GM18951 (cell line): Measurements from ENCODE around the gene CLSTN2.

Experiments used
- POLR2A ChIP-seq: IDR thresholded peaks from 4 replicates; pipeline ENCODE4 v1.6.1; 2011; ENCODE audit warnings: mild to moderate bottlenecking; ENCODE audit not compliant: insufficient read length, insufficient read depth; ENCODE audit errors: extremely low read depth
- in situ Hi-C: fragments of 300-500 bp; cut with MboI; formaldehyde crosslinking; loops from one replicate; pipeline ENCODE4 v1.12.0; 2022; ENCODE audit warnings: low sequenced_read_pairs, mixed read lengths, inconsistent platforms; ENCODE audit not compliant: unreplicated experiment

CLSTN2 gene

DNA sequence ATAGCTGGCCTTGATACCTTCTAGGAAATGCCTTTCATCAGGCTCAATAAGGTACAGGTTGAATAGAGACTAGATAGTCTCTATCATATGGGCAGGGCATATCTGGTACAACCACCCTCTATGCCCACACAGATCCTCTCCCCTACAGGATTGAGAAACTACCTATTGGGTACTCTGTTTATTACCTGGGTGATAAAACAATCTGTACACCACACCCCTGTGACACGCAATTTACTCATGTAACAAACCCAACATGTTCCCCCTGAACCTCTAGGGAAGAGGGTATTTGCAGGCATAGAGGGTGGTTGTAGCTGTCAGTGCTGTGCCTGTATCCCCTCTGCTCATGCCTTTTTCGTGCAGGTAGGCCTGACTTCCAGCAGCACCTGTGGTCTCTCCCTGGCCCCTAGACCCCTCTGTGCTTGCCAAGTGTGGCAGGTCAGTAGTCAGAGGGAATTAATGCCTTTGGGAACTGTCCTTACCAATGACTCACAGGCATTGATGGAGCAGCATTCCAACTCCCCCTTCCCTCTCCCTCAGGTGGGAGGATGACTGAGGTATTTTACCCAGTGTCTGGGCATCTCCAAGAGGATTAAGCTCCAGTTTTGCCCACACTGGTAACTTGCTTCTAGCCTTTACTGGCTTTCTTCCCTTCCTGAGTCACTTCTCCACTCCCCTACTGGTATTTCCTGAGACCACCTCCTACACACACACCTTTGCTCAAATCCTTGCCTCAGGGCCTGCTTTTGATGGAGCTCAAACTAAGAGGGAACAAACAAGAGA lies 18.3 kb downstream of the CLSTN2 start:
- in situ Hi-C loops, result no loop called here

DNA sequence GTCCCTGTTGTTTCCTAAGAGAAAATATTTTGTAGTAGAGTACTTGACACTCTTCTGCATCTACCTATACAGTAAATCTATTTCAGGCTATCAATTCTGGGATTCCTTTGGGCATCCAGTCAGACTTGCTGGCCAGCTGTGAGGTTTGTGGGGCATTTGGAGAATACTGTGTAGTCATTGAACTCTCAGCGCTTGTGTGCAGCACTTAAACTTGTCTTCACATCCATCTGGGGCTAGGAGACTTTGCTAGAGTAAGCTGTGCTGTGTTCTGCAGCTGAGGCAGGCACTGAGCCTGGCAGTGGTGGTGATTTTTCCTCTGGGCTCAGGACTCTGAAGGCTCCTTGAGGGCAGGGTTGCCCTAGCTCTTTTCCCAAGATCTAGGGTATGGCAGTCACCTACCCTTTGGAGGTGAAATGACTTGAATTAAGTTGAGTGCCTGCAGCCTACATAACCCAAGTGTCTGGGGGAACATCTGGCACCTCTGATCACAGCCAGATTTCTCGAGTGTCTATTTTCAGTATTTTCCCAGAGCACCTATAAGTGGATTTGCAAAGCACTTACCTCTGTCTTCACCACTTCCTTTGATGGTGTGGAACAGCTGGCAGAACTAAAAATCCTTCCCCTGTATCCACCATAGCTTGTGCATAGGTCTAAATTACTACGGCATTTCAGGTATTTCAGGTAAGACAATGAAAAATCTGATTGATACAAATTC lies 19.3 kb downstream of the CLSTN2 start:
- TF ChIP-seq POLR2A, result no peak
- in situ Hi-C loops, result no loop called here

More for the DNA sequence above, 18.3 kb downstream of the CLSTN2 start:
- no peak for TF ChIP-seq POLR2A

- in situ Hi-C loops, result no loop called here
Observed at GRCh38 chr3:139957844-139958243, 22.9 kb downstream of the CLSTN2 start.

DNA sequence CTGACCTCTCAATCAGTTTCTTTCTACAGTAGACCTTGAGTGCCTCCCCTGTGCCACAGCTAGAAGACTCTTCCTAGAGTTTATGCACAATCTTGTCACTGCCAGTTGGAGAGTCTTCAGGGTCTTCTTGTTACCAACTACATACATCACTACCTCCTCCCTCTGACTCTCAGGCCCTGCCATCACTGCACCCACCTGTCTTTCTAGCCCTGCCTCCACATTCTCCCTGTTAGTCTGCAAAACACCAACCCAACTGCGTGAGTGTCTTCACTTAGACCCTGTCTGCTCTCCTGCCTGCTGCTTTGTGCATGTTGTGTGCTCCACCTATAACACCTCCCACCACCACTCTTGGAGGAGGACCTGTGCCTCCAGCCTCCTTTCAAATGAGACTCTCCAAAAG lies 34.4 kb downstream of the CLSTN2 start:
- in situ Hi-C loops, result no loop called here
- no peak for TF ChIP-seq POLR2A

More at GRCh38 chr3:139957844-139958243, 22.9 kb downstream of the CLSTN2 start:
- no peak for TF ChIP-seq POLR2A

- TF ChIP-seq POLR2A, result no peak
- in situ Hi-C loops, result no loop called here
Observed at GRCh38 chr3:139970526-139970925, 35.5 kb downstream of the CLSTN2 start.

DNA sequence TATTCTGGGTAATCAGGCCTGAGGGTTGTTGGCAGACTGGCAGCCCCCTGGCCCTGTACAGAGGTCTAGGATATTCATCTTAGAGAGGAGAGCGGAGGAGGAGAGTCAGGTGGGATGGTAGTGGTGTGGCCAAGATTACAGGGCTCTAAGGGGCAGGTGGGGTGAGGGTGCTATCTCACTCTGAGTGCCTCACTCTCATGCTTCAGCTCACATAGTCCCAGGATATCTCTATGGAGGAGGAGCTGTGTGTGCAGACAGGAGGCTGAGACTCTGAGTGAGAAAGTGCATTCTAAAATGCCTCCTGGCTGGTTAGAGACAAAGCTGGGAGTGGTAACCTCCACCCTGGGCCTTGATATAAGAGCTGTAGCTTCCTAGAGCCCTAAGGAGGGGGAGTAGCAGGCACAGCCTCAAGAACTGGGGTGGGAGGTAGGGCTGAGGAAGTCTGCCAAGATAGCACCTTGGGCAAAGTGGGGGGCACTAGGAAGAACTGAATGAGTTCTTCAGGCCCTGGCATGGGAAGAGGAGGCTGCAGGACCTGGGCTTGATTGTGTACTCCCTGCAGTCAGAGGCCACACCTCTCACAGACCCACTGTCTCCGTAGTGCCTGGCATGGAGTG lies 39.9 kb downstream of the CLSTN2 start:
- TF ChIP-seq POLR2A, result no peak
- in situ Hi-C loops, result no loop called here

DNA sequence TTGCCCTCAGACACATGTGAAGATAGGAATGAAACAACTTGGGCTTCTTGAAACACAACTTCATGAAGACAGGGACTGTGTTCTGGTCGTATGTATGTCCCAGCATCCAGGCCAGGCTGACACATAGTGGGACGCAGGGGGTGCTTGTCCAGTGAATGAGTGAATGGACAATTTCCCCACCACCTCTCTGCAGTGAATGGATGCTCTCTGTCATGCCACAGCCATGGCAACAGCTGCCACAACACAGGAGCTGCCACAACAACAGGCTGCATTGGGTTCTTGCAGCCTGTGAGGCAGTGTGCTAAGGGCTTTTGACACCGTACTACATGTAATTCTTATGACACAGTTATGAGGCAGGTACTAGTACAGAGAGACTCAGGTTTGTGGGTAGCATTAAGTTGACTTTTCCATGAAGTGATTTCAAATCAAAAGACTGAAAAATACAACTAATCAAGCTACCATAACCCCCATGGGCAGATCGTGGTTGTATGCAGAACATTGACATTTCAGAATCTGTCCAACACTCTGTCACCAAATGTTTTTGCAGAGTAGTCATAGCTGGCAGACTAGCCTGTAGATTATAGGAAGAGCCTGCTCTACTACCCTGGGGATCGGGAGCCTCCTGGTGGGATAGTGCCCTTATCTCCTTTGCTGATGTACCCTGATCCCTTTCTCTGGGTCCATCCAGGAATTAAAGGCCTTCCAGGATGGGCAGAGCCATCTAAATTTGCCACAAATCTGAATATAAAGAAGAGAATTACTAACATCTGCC lies 40.8 kb downstream of the CLSTN2 start:
- in situ Hi-C loops, result no loop called here
- no peak for TF ChIP-seq POLR2A

DNA sequence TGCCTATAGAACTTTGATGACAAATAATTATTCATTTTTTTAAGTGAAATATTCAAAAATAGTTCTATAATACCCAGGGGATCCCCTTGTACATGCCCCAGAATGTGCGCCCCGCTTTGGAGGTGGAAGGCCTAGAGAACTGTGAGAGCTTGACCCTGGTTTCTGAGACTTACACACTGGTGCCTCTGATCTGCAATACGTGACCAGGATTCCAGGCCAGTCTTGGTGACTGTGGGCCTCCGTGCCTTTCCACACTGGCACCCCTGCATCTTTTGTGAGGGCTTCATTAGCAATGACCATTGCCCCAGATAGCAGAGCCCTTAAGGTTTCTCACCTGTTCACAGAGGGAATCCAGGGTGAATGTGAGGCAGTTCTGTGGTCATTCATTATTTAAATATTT lies 44.0 kb downstream of the CLSTN2 start:
- TF ChIP-seq POLR2A, result no peak
- in situ Hi-C loops, result no loop called here

- in situ Hi-C loops, result no loop called here
- TF ChIP-seq POLR2A, result no peak
Observed at GRCh38 chr3:139979991-139980390, 45.0 kb downstream of the CLSTN2 start.

DNA sequence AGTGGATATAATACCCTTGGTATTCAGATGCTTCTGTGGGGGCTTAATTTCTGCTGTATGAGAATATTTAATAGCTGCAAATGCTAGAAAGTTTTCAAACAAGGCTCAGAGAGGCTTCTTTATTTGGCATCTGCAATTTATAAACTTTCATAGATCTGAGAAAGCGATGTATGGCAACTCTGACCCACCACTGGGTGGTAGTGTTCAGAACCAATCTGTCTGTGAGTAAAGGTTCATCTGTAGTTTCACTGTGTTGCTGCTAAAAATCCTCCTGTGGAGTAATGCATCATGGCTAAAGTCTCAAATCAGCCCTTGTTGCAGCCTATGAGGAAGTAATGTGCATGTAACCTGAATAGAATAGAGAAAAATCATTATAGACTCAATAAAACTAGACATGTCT lies 47.4 kb downstream of the CLSTN2 start:
- in situ Hi-C loops, result no loop called here
- TF ChIP-seq POLR2A, result no peak

- no peak for TF ChIP-seq POLR2A
- in situ Hi-C loops, result no loop called here
Observed at GRCh38 chr3:139985576-139985975, 50.6 kb downstream of the CLSTN2 start.

DNA sequence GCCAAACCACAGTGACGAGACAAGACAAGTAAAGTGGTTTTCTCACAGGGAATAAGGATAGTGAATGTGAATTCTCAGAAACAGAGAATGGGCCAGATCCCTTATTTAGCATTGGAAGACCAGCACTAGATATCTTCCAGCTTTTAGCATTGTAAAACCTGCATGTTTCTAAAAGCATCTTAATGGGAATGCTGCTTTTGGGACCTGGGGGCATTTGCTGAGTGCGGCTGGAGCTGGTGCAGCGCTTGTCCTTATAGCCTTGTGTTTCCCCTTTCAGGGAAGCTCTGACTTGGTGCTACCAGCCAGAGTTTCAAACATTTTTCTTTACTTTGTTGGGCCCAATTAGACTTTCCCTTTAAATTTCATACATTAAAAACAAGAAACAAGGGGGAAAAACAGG lies 52.9 kb downstream of the CLSTN2 start:
- in situ Hi-C loops, result no loop called here
- TF ChIP-seq POLR2A, result no peak
